Subcutaneous adipose tissue (tissue), 4 donors: ENCODE results near the gene SLC27A6. TPM values are rescaled to one million over a fixed set of nuclear protein-coding genes. Genes with fewer than 3 reads are reported as not detected.

Experiments
- CTCF ChIP-seq: fragments of 450-650 bp; IDR thresholded peaks from one replicate; pipeline ENCODE4 v1.5.1; 2016; ENCODE audit warnings: low read depth, mild to moderate bottlenecking, control low read depth, antibody characterized with exemption, moderate library complexity
- total RNA-seq, 4 donors: library from RNA; depleted of rRNA; stranded (reverse); fragments of >200 nt; gene quantifications; one replicate each; pipeline ENCODE4 v1.1.0, GENCODE V29; 2016

SLC27A6 gene
- total RNA-seq, 4 donors from 2014 or later: 0.44 to 0.51 TPM; not detected in 2

- no peak for TF ChIP-seq CTCF
Measured at GRCh38 chr5:128974567-128974966, 9.3 kb downstream of the SLC27A6 start.

- no peak for TF ChIP-seq CTCF
Measured at GRCh38 chr5:128979761-128980160, 14.5 kb downstream of the SLC27A6 start.

GRCh38 chr5:128980917-128981316 is 15.6 kb downstream of the SLC27A6 start:
- TF ChIP-seq CTCF: no peak

GRCh38 chr5:128984480-128984879 is 19.2 kb downstream of the SLC27A6 start:
- no peak for TF ChIP-seq CTCF

- no peak for TF ChIP-seq CTCF
Measured at GRCh38 chr5:128988476-128988875, 23.2 kb downstream of the SLC27A6 start.

- TF ChIP-seq CTCF: no peak
Measured at GRCh38 chr5:129001841-129002526, 36.7 kb downstream of the SLC27A6 start.

- TF ChIP-seq CTCF: no peak
Measured at GRCh38 chr5:129002527-129002842, 37.2 kb downstream of the SLC27A6 start.
